ENCODE data around the gene ELFN2. TPM values are rescaled to one million over a fixed set of nuclear protein-coding genes. Genes with fewer than 3 reads are reported as not detected.

Gene ELFN2
- total RNA-seq, 4 donors from 2014 or later, result 0.10 to 0.59 (median 0.31) TPM

DNA sequence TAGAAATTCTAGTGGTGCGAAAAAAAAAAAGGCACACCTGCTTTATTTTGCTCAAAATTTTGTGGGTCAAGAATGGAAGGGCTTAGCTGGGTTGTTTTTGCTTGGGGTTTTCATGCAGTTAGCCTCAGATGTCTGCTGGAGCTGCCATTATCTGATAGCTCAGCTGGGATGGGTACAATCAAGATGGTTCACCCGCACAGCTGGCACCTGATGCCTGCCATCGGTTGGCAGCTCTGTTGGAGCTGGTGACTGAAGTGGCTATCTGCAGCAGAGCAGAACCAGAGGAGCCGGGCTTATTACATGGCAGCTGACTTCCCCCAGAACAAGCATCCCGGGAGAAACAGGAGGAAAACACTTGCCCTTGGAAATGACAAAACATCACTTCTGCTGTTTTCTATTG is 12.1 kb upstream of the ELFN2 start:
- peaks cover 75% of the 10 kb centered on the region for H3K27me3 ChIP-seq
- no peaks in the 10 kb centered on the region for H3K4me1 ChIP-seq
- WGBS, result 86% methylated on average over 5 of the region's 5 CpGs
- no peak overlapping the region for H3K27ac ChIP-seq
- H3K9me3 ChIP-seq, result peaks cover 7% of the 10 kb centered on the region
- TF ChIP-seq POLR2AphosphoS5 (IDR thresholded peaks at IDR 0.05), result no peak
- no peak for TF ChIP-seq POLR2A (IDR thresholded peaks at IDR 0.05)
- TF ChIP-seq EP300 (IDR thresholded peaks at IDR 0.05), result no peak
- TF ChIP-seq, protein P1, sequence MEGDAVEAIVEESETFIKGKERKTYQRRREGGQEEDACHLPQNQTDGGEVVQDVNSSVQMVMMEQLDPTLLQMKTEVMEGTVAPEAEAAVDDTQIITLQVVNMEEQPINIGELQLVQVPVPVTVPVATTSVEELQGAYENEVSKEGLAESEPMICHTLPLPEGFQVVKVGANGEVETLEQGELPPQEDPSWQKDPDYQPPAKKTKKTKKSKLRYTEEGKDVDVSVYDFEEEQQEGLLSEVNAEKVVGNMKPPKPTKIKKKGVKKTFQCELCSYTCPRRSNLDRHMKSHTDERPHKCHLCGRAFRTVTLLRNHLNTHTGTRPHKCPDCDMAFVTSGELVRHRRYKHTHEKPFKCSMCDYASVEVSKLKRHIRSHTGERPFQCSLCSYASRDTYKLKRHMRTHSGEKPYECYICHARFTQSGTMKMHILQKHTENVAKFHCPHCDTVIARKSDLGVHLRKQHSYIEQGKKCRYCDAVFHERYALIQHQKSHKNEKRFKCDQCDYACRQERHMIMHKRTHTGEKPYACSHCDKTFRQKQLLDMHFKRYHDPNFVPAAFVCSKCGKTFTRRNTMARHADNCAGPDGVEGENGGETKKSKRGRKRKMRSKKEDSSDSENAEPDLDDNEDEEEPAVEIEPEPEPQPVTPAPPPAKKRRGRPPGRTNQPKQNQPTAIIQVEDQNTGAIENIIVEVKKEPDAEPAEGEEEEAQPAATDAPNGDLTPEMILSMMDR (IDR thresholded peaks at IDR 0.05), result no peak
- H3K36me3 ChIP-seq, result no peaks in the 10 kb centered on the region
- DNase-seq (ENCODE audit: low spot score in 2 of 2), result no peak
- no peak overlapping the region for H3K4me3 ChIP-seq

GRCh38 chr22:37435970-37436603 is 8.8 kb upstream of the ELFN2 start:
- peaks cover 82% of the 10 kb centered on the region for H3K27me3 ChIP-seq
- WGBS, result 93% methylated on average over 5 of the region's 5 CpGs
- H3K9me3 ChIP-seq, result peaks cover 6% of the 10 kb centered on the region
- no peak overlapping the region for H3K27ac ChIP-seq
- no peak for DNase-seq (ENCODE audit: low spot score in 2 of 2)
- no peak overlapping the region for H3K4me3 ChIP-seq
- TF ChIP-seq EP300 (IDR thresholded peaks at IDR 0.05) (no peak), POLR2AphosphoS5 (IDR thresholded peaks at IDR 0.05) (no peak), POLR2A (IDR thresholded peaks at IDR 0.05) (no peak)
- TF ChIP-seq, protein P1 (IDR thresholded peaks at IDR 0.05), result no peak
- no peaks in the 10 kb centered on the region for H3K36me3 ChIP-seq
- H3K4me1 ChIP-seq, result no peaks in the 10 kb centered on the region

GRCh38 chr22:37433786-37434185 is 6.5 kb upstream of the ELFN2 start:
- no peak overlapping the region for H3K27ac ChIP-seq
- no peak overlapping the region for H3K4me3 ChIP-seq
- H3K4me1 ChIP-seq, result no peaks in the 10 kb centered on the region
- H3K36me3 ChIP-seq, result no peaks in the 10 kb centered on the region
- TF ChIP-seq EP300 (IDR thresholded peaks at IDR 0.05), result no peak
- no peak for TF ChIP-seq POLR2AphosphoS5 (IDR thresholded peaks at IDR 0.05)
- TF ChIP-seq, protein P1 (IDR thresholded peaks at IDR 0.05), result no peak
- TF ChIP-seq POLR2A (IDR thresholded peaks at IDR 0.05), result no peak
- DNase-seq (ENCODE audit: low spot score in 2 of 2), result no peak
- no peaks in the 10 kb centered on the region for H3K9me3 ChIP-seq
- 43% methylated on average over 6 of the region's 11 CpGs for WGBS
- H3K27me3 ChIP-seq, result peaks cover 88% of the 10 kb centered on the region

- H3K27me3 ChIP-seq, result peaks cover 88% of the 10 kb centered on the region
- H3K27ac ChIP-seq, result no peak overlapping the region
- WGBS, result 93% methylated on average over 3 of the region's 3 CpGs
- no peak overlapping the region for H3K4me3 ChIP-seq
- DNase-seq (ENCODE audit: low spot score in 2 of 2), result no peak
- no peaks in the 10 kb centered on the region for H3K9me3 ChIP-seq
- TF ChIP-seq EP300 (IDR thresholded peaks at IDR 0.05) (no peak), POLR2A (IDR thresholded peaks at IDR 0.05) (no peak)
- no peaks in the 10 kb centered on the region for H3K36me3 ChIP-seq
- H3K4me1 ChIP-seq, result peaks cover 3% of the 10 kb centered on the region
These were observed 5.4 kb upstream of the ELFN2 start for GRCh38 chr22:37432708-37433054.

GRCh38 chr22:37431801-37432707 is 4.8 kb upstream of the ELFN2 start:
- Histone ChIP-seq H3K27ac (no peak overlapping the region), H3K4me3 (no peak overlapping the region), H3K36me3 (no peaks in the 10 kb centered on the region), H3K9me3 (no peaks in the 10 kb centered on the region), H3K4me1 (peaks cover 9% of the 10 kb centered on the region), H3K27me3 (peaks cover 88% of the 10 kb centered on the region)
- DNase-seq (ENCODE audit: low spot score in 2 of 2), result no peak
- no peak for TF ChIP-seq EP300 (IDR thresholded peaks at IDR 0.05)
- TF ChIP-seq POLR2A (IDR thresholded peaks at IDR 0.05), result no peak
- TF ChIP-seq, protein P1 (IDR thresholded peaks at IDR 0.05), result no peak
- TF ChIP-seq POLR2AphosphoS5 (IDR thresholded peaks at IDR 0.05), result no peak
- WGBS, result 65% methylated on average over 12 of the region's 14 CpGs
